Activated CD4-positive, CD25-positive, alpha-beta regulatory T cell treated with anti-CD3 and anti-CD28 coated beads, Interleukin-2, amount 50 U/mL, for 24 hours (primary cell): ENCODE measurements around the gene IRS2.
A peak's percentile ranks its signal among the peaks of the same experiment; 100 is the strongest.

Experiments used
- ATAC-seq, 2 donors: fragments of 150-1000 bp; cut with Tn5 transposase; one replicate each; pipeline ENCODE4 v1.10.0; 2021; ENCODE audit warnings: mild to moderate bottlenecking in 1 of 2, moderate library complexity in 1 of 2

Gene IRS2

DNA sequence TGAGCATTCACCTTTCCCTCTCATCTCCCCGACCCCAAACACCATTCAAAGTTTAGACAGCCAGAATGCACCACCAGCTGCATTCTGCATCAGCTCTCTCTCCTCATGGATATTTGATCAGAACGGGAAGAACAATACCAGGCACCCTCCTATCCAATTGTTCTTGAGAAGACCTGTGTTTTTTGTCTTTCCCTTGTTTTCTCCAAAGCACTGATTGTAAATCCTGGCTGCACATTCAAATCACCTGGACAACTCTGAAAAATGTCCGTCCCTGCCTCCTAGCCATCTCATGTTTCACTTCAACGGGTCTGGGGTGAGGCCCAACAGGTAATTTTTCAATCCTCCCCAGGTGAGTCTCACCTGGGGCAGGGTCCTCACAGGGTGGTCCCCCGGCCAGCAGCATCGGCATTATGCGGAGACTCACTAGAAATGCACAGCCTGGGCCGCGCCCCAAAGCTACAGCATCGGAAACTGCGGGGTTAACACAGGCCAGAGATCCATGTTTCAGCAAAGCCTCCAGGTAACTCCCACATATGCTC, 5.5 kb downstream of the IRS2 start:
- no peak for ATAC-seq

DNA sequence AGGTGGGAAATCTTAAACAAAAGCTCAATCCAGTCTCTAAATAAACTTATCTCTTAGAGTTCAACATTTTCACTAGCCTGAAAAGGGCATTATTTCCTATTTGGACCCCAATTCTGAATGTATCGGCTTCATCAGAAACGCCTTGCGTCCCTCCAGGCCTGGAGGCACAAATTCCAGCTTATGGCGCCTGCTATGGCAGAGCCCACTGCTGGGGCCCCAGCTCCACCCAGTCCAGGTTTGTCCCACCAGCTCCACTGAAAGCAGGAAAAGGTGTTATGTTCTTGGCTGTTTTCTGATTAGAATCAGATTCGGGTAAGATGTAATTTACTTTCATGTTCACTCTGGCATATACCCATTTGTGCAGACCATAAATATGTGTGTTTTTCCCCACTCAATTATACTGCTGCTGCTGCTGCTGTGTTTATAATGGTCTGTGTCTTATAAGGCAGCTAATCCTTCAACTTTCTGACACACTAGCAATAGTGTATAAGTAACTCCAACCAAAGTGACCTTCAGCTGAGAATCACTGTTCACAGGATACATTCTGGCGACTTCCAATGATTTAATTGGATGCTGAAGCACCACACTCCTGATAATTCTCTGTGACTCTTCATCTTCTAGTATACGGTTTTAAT, 6.4 kb downstream of the IRS2 start:
- ATAC-seq, result no peak

DNA sequence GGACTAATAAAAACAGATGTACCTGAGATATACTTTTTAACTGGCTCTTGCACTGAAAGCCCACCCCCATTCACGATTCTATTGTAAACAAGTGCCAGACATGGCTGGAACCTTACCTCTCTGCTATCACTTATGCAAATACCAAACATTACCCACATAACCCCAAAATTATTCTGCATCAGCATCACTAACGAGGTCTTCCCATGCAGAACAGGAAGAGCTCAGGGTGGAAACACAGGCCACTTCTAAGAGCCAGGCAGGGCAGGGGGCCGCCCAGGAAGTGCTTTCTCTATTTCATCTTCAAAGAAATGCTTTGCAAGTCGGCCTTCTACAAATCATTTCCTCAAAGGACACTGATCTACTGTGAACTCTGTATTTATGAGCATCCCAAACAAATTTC, 7.3 kb downstream of the IRS2 start:
- ATAC-seq, result peak; percentile 60 to 70

GRCh38 chr13:109778102-109778542, 8.3 kb downstream of the IRS2 start:
- ATAC-seq, result peak; percentile 34 to 42

GRCh38 chr13:109776575-109776974, 9.8 kb downstream of the IRS2 start:
- ATAC-seq, result peak; percentile 55 to 57

GRCh38 chr13:109773786-109774185, 12.6 kb downstream of the IRS2 start:
- ATAC-seq, result peak in 1 of 2 donors; percentile 27

DNA sequence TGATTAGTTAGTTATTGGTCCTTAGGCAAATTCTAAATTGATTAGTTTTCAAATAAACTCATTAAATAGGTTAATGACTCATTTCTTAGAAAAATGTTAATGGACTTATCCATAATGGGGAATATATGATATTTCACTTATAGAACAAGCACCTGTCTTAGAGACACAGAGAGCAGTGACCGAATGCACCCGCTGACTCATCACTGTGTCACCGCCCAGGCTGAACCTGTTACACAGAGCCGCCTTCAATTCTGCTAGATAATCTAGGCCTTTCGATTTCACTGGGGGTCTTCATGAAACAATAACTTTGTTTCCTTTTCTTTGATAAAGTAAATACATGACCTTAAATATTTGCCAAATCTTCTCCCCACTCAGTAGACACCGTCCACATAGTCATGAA, 13.1 kb downstream of the IRS2 start:
- ATAC-seq, result peak; percentile 49 to 62

DNA sequence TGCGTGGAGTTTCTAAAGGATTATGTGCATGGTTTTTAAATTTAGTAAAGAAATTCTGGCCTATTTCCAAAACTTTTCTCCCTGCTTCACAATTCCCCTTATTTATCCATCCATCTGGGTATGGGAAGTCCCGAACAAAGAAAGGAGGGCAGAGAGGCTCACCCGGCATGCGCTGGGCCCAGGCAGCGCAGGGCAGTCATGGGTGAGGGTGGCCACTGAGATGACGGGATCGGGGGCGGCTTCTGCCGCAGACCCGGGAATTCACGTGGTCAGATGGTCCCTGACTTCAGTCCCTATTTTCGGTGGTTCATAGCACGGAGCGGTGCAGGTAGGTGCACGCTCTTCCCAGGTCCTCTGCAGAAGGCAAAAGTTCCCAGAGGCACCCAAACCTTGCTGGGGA, 14.5 kb downstream of the IRS2 start:
- ATAC-seq, result no peak

DNA sequence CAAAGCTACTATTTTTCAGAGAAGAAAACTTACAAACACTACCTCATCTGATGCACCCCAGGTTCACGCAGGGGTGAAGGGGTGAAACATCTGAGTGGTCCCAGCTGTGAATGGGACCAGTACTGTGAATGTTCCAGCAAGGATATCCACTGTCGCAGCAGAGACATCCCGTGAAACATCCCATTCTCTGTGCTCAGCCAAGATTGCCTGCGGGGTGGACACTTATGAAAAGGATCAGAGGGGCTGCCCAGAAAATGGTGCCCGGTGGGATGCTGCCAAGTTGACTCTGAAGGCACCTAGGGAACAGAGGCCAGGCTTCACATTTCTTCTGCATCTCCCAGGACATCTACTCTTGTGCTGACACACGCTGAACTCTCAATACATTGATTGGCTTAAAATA, 15.9 kb downstream of the IRS2 start:
- no peak for ATAC-seq

DNA sequence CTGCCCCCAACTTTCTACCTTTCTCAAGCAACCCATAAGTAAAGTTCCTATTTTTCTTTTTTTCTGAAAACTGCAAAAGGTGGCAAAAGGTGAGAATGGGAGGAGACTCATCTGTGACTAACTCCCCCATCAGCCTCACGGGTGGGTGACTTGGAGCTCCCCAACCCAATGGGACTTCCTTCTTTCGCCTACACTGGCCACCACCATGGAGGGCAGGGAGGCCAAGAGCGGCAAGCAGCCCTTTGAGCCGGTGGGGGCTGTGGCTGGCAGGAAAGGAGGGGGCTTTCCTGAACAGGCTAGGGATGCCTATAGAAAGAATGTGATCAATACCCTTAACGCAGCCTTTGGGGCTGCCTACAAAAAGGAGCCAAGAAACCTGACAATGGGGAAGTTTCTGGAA, 16.5 kb downstream of the IRS2 start:
- ATAC-seq, result no peak

DNA sequence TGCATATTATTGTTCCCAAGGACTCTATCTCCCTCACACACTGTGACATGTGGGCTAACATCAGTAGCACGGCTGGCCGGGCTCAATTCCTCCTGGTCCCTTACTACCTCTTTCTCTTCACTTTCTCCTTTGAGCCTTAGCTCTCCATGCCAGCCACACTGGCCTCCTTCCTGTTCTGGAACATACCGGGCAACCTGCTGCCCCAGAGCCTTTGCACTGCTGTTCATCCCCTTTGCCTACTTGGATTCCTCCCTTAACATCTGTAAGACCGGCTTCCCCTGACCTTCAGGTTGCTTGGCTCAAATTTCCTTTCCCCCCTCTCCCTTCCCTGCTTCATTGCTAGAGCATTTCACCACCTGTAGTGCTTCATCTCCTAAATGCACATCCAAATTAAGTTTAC, 17.1 kb downstream of the IRS2 start:
- no peak for ATAC-seq

GRCh38 chr13:109768616-109769015, 17.8 kb downstream of the IRS2 start:
- no peak for ATAC-seq

DNA sequence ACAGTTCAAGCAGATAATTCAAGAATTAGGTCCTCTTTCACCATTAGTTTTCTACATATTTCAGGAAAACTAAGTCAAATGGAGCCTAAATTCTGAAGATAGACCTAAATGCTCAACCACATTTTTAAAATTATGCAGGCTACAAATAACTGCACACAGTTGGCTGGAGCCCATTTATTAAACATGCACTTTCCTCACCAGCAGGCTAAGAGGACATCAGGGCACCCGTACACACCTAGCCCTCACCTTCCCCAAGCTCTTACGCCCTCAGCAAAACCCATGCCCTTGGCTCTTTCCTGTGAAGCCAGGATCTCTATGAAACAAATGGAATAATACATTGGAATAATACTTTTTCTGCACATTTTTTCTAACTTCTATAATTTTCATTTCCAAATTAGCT, 18.2 kb downstream of the IRS2 start:
- ATAC-seq, result no peak

GRCh38 chr13:109767023-109767422, 19.4 kb downstream of the IRS2 start:
- no peak for ATAC-seq

GRCh38 chr13:109764470-109765291, 21.7 kb downstream of the IRS2 start:
- ATAC-seq, result no peak

DNA sequence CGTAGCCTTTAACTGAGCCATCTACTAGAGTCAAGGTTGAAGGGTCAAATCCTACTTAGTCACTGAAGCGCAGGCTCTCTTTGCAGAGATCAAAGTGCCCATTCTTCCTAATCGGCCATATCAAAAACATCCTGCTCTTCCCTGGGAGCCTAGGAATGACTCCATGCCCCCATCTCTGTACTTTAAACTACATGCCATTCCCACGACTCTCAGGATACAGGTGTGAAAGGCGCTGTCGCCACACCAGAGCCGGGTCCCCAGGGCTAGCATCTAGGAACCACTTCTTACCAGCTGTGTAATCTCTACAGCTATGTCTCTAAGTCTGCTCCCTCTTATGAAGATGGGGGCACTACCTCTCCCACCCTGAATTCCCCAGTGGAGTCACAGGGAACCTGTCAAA, 22.3 kb downstream of the IRS2 start:
- ATAC-seq, result no peak

DNA sequence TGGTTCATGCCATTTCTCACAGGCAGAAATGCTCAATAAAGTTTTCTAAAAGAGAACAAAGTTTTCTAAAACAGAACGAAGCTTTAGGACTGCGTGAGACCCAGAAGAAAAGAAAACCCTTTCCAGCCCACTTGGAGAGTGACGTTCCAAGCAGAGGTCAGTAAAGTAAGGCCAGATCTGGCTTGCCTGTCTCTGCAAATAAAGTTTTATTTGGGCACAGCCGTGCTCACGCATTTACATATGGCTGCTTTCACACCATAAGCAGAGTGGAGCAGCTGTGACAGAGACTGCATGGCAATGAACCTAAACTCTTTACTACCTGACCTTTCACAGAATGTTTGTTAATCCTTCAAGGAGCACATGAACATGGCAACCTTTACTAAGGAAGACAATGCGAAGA, 23.6 kb downstream of the IRS2 start:
- no peak for ATAC-seq

DNA sequence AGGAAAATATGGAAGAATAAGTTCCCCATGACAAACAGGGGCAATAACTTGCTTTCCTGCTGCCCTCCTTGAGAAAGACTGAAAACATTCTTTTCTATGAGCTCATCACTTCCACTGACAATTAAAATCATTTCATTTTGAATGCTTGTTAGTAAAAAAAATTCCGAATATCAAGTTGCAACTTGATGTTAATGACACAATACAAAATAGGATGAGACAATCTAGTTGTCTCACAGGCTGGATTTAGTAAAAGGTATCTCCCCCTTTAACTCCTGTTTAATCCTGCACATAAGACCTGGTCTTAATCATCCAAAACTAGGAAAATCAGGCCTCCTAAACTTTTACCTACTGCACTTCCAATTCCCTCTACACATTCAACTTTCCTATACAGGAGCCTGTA, 24.7 kb downstream of the IRS2 start:
- no peak for ATAC-seq

- ATAC-seq, result no peak
Observed at GRCh38 chr13:109760951-109761350, 25.4 kb downstream of the IRS2 start.

DNA sequence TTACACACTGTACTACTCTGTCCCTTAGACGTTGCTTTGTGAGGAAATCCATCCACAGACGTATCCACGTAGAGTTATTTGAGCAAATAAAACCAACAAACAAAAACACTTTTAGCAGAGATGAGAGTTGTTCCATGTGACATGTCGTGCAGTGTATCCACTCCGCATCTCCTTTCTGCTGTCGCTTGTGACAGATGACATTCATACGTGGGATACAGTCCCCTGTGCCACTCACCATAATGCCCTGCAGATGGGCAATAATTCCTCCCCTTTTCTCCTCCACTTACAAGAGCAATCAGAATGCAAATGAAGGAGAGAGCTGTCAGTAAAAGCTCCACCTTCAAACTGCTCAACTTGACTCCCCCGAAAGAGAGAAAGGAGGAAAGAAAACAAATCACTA, 26.0 kb downstream of the IRS2 start:
- ATAC-seq, result no peak

DNA sequence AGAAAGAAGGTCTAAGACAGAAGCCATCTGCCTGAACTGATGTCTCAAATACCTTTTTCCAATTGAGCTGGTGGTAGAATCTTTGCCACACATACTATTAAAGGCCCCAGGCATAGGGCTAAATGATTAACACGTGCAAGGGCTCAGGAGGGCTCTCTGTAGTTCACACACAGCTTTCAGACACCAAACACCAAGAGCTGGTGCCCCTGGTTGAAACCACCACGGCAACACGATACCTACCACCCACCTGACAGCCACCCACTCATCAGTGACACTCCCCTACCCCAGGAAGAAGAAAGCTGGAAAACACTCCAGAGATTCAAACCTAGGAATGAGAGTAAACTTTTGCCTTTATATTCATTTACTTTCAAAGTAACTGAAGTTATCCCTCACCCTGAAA, 26.8 kb downstream of the IRS2 start:
- no peak for ATAC-seq

- ATAC-seq, result no peak
Observed at GRCh38 chr13:109758937-109759480, 27.4 kb downstream of the IRS2 start.

DNA sequence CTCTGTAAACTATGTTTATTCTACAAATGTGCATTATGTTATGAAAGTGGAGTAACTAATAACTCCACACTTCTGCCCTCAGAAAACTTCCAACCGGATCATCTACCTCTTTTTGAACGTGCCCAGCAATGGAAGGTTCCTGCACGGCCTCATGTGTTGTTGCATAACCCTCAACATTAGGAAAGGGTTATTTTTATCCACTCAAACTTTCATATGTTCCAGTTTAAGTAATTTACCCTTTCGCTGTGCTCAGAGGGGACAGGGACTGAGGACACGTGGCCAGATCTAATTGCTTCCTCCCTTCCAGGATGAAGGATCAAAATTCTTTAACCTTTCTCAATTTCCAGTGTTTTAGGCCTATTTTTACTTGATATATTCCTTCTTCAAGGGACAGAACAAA, 29.6 kb downstream of the IRS2 start:
- no peak for ATAC-seq

DNA sequence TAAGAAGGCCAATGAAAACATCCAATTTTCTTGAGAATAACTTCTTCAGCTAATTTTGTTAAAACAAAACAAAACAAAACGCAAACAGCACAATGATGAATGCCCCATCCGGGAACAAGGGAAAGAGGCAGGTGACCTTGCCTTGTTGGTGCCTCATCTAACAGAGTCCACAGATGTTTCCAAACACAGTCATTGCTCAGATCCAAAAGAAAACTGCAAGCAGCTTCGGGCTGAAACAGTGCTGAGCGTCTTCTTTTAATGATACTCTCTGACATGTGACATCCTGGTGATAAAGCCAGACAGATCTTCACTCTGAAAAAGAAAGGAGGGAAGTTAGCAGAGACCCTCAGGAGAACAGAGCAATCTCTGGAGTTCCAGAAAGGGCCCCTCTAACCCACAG, 30.4 kb downstream of the IRS2 start:
- no peak for ATAC-seq
